ENCODE results near the gene ITGB1BP2. TPM values are rescaled to one million over a fixed set of nuclear protein-coding genes. Genes with fewer than 3 reads are reported as not detected.

The ITGB1BP2 gene
- 1 to 10 TPM in 1 of 2 donors, under 1 TPM in 1; 0.77 to 6.5 TPM for total RNA-seq

GRCh38 chrX:71301195-71301924 is at the start of gene ITGB1BP2:
Gene ITGB1BP2, plus strand, starts transcription at chrX:71301750. Its CDS starts 57 bp downstream, at chrX:71301807.
- no peaks in the 10 kb centered on the region for H3K36me3 ChIP-seq
- no peak for DNase-seq (ENCODE audit: low spot score)
- TF ChIP-seq POLR2A (IDR thresholded peaks at IDR 0.05) (no peak), POLR2AphosphoS5 (IDR thresholded peaks at IDR 0.05) (no peak), CTCF (IDR thresholded peaks at IDR 0.05) (no peak)
- H3K27ac ChIP-seq: no peak within 1 kb of the TSS
- no peaks in the 10 kb centered on the region for H3K9me3 ChIP-seq
- H3K4me1 ChIP-seq (replicated peaks): no peaks in the 10 kb centered on the region
- no peak within 1 kb of the TSS for H3K4me3 ChIP-seq
- no peaks in the 10 kb centered on the region for H3K27me3 ChIP-seq (replicated peaks; ENCODE audit: insufficient read depth)
- WGBS: 47% methylated on average over 10 of the region's 10 CpGs
- intact Hi-C loops (cut with DNase I): no loop called here

GRCh38 chrX:71252221-71252620 is 49.3 kb upstream of the ITGB1BP2 start:
- TF ChIP-seq POLR2AphosphoS5 (IDR thresholded peaks at IDR 0.05): no peak
- no peak for TF ChIP-seq CTCF (IDR thresholded peaks at IDR 0.05)
- TF ChIP-seq POLR2A (IDR thresholded peaks at IDR 0.05): no peak
- no peak overlapping the region for H3K27ac ChIP-seq
- 54% methylated on average over 2 of the region's 2 CpGs for WGBS
- H3K36me3 ChIP-seq: no peaks in the 10 kb centered on the region
- H3K9me3 ChIP-seq: no peaks in the 10 kb centered on the region
- no peak for DNase-seq (ENCODE audit: low spot score)
- no peaks in the 10 kb centered on the region for H3K4me1 ChIP-seq (replicated peaks)
- H3K4me3 ChIP-seq: no peak overlapping the region
- H3K27me3 ChIP-seq (replicated peaks; ENCODE audit: insufficient read depth): no peaks in the 10 kb centered on the region
- intact Hi-C loops (cut with DNase I): loop anchor here (5.0 kb wide), 1 partner anchor 115 kb away; the partner anchor contains the start of gene TAF1

- H3K27ac ChIP-seq: peak overlapping the region; percentile 78 to 85
- H3K4me1 ChIP-seq (replicated peaks): no peaks in the 10 kb centered on the region
- DNase-seq (ENCODE audit: low spot score): peak; percentile 3
- WGBS: 3% methylated on average over 25 of the region's 35 CpGs
- H3K27me3 ChIP-seq (replicated peaks; ENCODE audit: insufficient read depth): no peaks in the 10 kb centered on the region
- no peak for TF ChIP-seq POLR2A (IDR thresholded peaks at IDR 0.05)
- peak in 3 of 4 experiments; percentile 9 to 18 (median 17) for TF ChIP-seq CTCF (IDR thresholded peaks at IDR 0.05)
- no peaks in the 10 kb centered on the region for H3K9me3 ChIP-seq
- intact Hi-C loops (cut with DNase I): loop anchor here (5.0 kb wide), 1 partner anchor 114 kb away; the partner anchor contains the start of gene TAF1
- no peaks in the 10 kb centered on the region for H3K36me3 ChIP-seq
- peak overlapping the region; percentile 51 to 56 for H3K4me3 ChIP-seq
Measured at GRCh38 chrX:71253253-71254091, 48.1 kb upstream of the ITGB1BP2 start.

GRCh38 chrX:71254092-71254963 is 47.2 kb upstream of the ITGB1BP2 start, which contains the start of gene ZMYM3:
Gene ZMYM3, minus strand, starts transcription at chrX:71254140. Its CDS starts 885 bp downstream, at chrX:71253255.
- intact Hi-C loops (cut with DNase I): loop anchor here (5.0 kb wide), 1 partner anchor 113 kb away; the partner anchor contains the start of gene TAF1
- H3K27ac ChIP-seq: peak within 1 kb of the TSS; percentile 78 to 85
- DNase-seq (ENCODE audit: low spot score): peak; percentile 71
- H3K4me3 ChIP-seq: peak within 1 kb of the TSS; percentile 51 to 56
- no peaks in the 10 kb centered on the region for H3K9me3 ChIP-seq
- H3K36me3 ChIP-seq: no peaks in the 10 kb centered on the region
- H3K4me1 ChIP-seq (replicated peaks): no peaks in the 10 kb centered on the region
- WGBS: under 1% methylated on average over 30 of the region's 54 CpGs
- no peaks in the 10 kb centered on the region for H3K27me3 ChIP-seq (replicated peaks; ENCODE audit: insufficient read depth)
- TF ChIP-seq POLR2AphosphoS5 (IDR thresholded peaks at IDR 0.05) (peak; percentile 67), CTCF (IDR thresholded peaks at IDR 0.05) (peak in 2 of 4 experiments; percentile 1 to 7), POLR2A (IDR thresholded peaks at IDR 0.05) (peak; percentile 39)
